Thoracic aorta (tissue), 2 donors: ENCODE results near the gene TFR2. TPM values are rescaled to one million over a fixed set of nuclear protein-coding genes. Genes with fewer than 3 reads are reported as not detected.

ENCODE experiments used
- ATAC-seq: fragments of 150-250 bp; one replicate; pipeline ENCODE4 v1.8.0; 2017; ENCODE audit warnings: low read depth; ENCODE audit not compliant: insufficient number of reproducible peaks, low FRiP score
- DNase-seq: peaks from one replicate; pipeline ENCODE4 v3.0.0-alpha.2; 2020; ENCODE audit warnings: low spot score
- H3K27ac ChIP-seq, 2 donors: fragments of 200-600 bp; sonication (generic); 1 replicate in 1 of 2; 2 replicates in 1 of 2; pipeline ENCODE4 v1.5.1; 2016; ENCODE audit warnings: mild to moderate bottlenecking in 2 of 2, moderate library complexity in 2 of 2
- H3K27me3 ChIP-seq: fragments of 200-600 bp; sonication (generic); replicated peaks from 2 replicates; pipeline ENCODE4 v1.6.0; 2016; ENCODE audit warnings: mild to moderate bottlenecking; ENCODE audit not compliant: insufficient read depth
- H3K36me3 ChIP-seq: fragments of 200-600 bp; sonication (generic); one replicate; pipeline ENCODE4 v1.5.1; 2016
- H3K4me1 ChIP-seq, 2 donors: fragments of 200-600 bp; sonication (generic); 1 replicate in 1 of 2; 2 replicates in 1 of 2; pipeline versions ENCODE4 v1.5.1 to v1.6.0; 2016; ENCODE audit warnings: low read depth in 2 of 2, mild to moderate bottlenecking in 1 of 2; ENCODE audit not compliant: control insufficient read depth in 1 of 2
- H3K4me3 ChIP-seq: fragments of 200-600 bp; sonication (generic); 2 replicates; pipeline ENCODE4 v1.5.1; 2016; ENCODE audit warnings: mild to moderate bottlenecking
- H3K9me3 ChIP-seq: fragments of 200-600 bp; sonication (generic); 2 replicates; pipeline ENCODE4 v1.5.1; 2016
- CTCF ChIP-seq: fragments of 200-600 bp; sonication (generic); IDR thresholded peaks from one replicate; pipeline ENCODE4 v1.5.1; 2019; ENCODE audit warnings: antibody characterized with exemption
- total RNA-seq, 2 donors: library from RNA; depleted of rRNA; stranded (reverse); fragments of >200 nt; gene quantifications; one replicate each; pipeline versions ENCODE4 v1.1.0 to v1.2.3, GENCODE V29; 2016

Gene TFR2
- total RNA-seq, 2 donors from 2014 or later, result 0.35 to 1.9 TPM

GRCh38 chr7:100686822-100687211 is 45.5 kb upstream of the TFR2 start:
- no peak overlapping the region for H3K4me3 ChIP-seq
- TF ChIP-seq CTCF, result no peak
- H3K9me3 ChIP-seq, result no peaks in the 10 kb centered on the region
- H3K36me3 ChIP-seq, result peaks cover 62% of the 10 kb centered on the region
- no peaks in the 10 kb centered on the region for H3K27me3 ChIP-seq
- DNase-seq (no peak), ATAC-seq (no peak)
- peaks cover 12 to 27% of the 10 kb centered on the region in 2 donors for H3K4me1 ChIP-seq
- no peak overlapping the region for H3K27ac ChIP-seq

GRCh38 chr7:100686201-100686821 is 45.0 kb upstream of the TFR2 start:
- ATAC-seq, result no peak
- DNase-seq, result no peak
- H3K27ac ChIP-seq, result no peak overlapping the region

GRCh38 chr7:100685631-100686145 is 44.3 kb upstream of the TFR2 start:
- TF ChIP-seq CTCF, result no peak
- Histone ChIP-seq H3K4me3 (no peak overlapping the region), H3K4me1 (peaks cover under 1 to 16% of the 10 kb centered on the region in 2 donors), H3K27ac (no peak overlapping the region), H3K27me3 (no peaks in the 10 kb centered on the region), H3K36me3 (peaks cover 68% of the 10 kb centered on the region), H3K9me3 (no peaks in the 10 kb centered on the region)
- no peak for DNase-seq
- ATAC-seq, result no peak

More at GRCh38 chr7:100686201-100686821, 45.0 kb upstream of the TFR2 start:
- no peak for TF ChIP-seq CTCF
- Histone ChIP-seq H3K4me1 (peaks cover 7 to 22% of the 10 kb centered on the region in 2 donors), H3K36me3 (peaks cover 67% of the 10 kb centered on the region), H3K9me3 (no peaks in the 10 kb centered on the region), H3K27me3 (no peaks in the 10 kb centered on the region), H3K4me3 (no peak overlapping the region)

- peaks cover 73% of the 10 kb centered on the region for H3K36me3 ChIP-seq
- TF ChIP-seq CTCF, result no peak
- no peaks in the 10 kb centered on the region for H3K9me3 ChIP-seq
- no peak overlapping the region for H3K4me3 ChIP-seq
- no peak for DNase-seq
- no peak for ATAC-seq
- H3K27me3 ChIP-seq, result no peaks in the 10 kb centered on the region
- no peak overlapping the region for H3K27ac ChIP-seq
- H3K4me1 ChIP-seq, result peaks cover 0 to 10% of the 10 kb centered on the region in 2 donors
Measured at GRCh38 chr7:100685049-100685605, 43.8 kb upstream of the TFR2 start.

GRCh38 chr7:100684534-100685042 is 43.2 kb upstream of the TFR2 start:
- H3K4me3 ChIP-seq, result no peak overlapping the region
- no peak for DNase-seq
- H3K36me3 ChIP-seq, result peaks cover 76% of the 10 kb centered on the region
- H3K27me3 ChIP-seq, result no peaks in the 10 kb centered on the region
- H3K27ac ChIP-seq, result no peak overlapping the region
- no peaks in the 10 kb centered on the region for H3K9me3 ChIP-seq
- H3K4me1 ChIP-seq, result peaks cover 0 to 5% of the 10 kb centered on the region in 2 donors
- no peak for ATAC-seq
- no peak for TF ChIP-seq CTCF
